Calu3 (cell line): ENCODE data around the gene FOSL1. TPM values are rescaled to one million over a fixed set of nuclear protein-coding genes. Genes with fewer than 3 reads are reported as not detected.

ENCODE experiments used
- BruUV-seq: library from RNA; stranded (reverse); fragments of 400-500 nt; replicated peaks from 2 replicates; lab custom pipeline; 2021; lab: Mats Ljungman, UMichigan
- CTCF ChIA-PET: fragments of 300-600 bp; sonication (Branson Sonifier 250); formaldehyde crosslinking; loops from one replicate; lab custom pipeline; 2022; ENCODE audit warnings: antibody characterized with exemption; lab: Charles Lee
- DNase-seq: peaks from one replicate; pipeline ENCODE4 v3.0.0; 2022
- H3K27ac Mint-ChIP-seq: one replicate; pipeline ENCODE4 v1.8.0; 2022; ENCODE audit warnings: mixed read lengths; ENCODE audit not compliant: unreplicated experiment
- H3K27me3 Mint-ChIP-seq: one replicate; pipeline ENCODE4 v1.8.0; 2022; ENCODE audit warnings: mixed read lengths; ENCODE audit not compliant: unreplicated experiment
- H3K36me3 Mint-ChIP-seq: one replicate; pipeline ENCODE4 v1.8.0; 2022; ENCODE audit warnings: mild to moderate bottlenecking, moderate library complexity, mixed read lengths; ENCODE audit not compliant: insufficient read depth, unreplicated experiment
- H3K4me1 Mint-ChIP-seq: one replicate; pipeline ENCODE4 v1.8.0; 2022; ENCODE audit warnings: mild to moderate bottlenecking, low read depth, mixed read lengths; ENCODE audit not compliant: unreplicated experiment
- H3K4me3 Mint-ChIP-seq: one replicate; pipeline ENCODE4 v1.8.0; 2022; ENCODE audit warnings: mild to moderate bottlenecking, low read depth, moderate library complexity, mixed read lengths; ENCODE audit not compliant: unreplicated experiment
- H3K9me3 Mint-ChIP-seq: one replicate; pipeline ENCODE4 v1.8.0; 2022; ENCODE audit warnings: low read depth, mixed read lengths; ENCODE audit not compliant: unreplicated experiment
- CTCF ChIP-seq: fragments of 200-600 bp; IDR thresholded peaks from one replicate; pipeline ENCODE4 v1.8.0; 2022; ENCODE audit warnings: antibody characterized with exemption; ENCODE audit not compliant: unreplicated experiment
- intact Hi-C: fragments of 100-400 bp; cut with micrococcal nuclease; formaldehyde crosslinking; loops from one replicate; pipeline ENCODE4 v1.10.0; 2022; ENCODE audit not compliant: unreplicated experiment
- total RNA-seq: library from RNA; stranded (reverse); gene quantifications from 2 replicates; pipeline ENCODE4 v1.2.3, GENCODE V29; 2022

Gene FOSL1
- total RNA-seq, 1 experiment from 2014 or later: 76.1 TPM

GRCh38 chr11:65852508-65853245 lies 47.5 kb downstream of the FOSL1 start:
- Mint-ChIP-seq H3K9me3 (no peaks in the 10 kb centered on the region), H3K4me3 (no peak overlapping the region), H3K27ac (peak overlapping the region; percentile 79), H3K36me3 (peaks cover 93% of the 10 kb centered on the region), H3K27me3 (no peaks in the 10 kb centered on the region), H3K4me1 (peaks cover 31% of the 10 kb centered on the region)
- no peak for DNase-seq
- CTCF ChIA-PET: interaction anchor here (0.6 to 1.0 kb wide), 3 partner anchors 38 to 714 kb away, joined by 3 to 4 read pairs (median 3); partner anchors contain the start of gene CCDC85B
- intact Hi-C loops: no loop called here
- TF ChIP-seq CTCF: no peak
- BruUV-seq: no TSS peak

GRCh38 chr11:65851811-65852507 lies 48.2 kb downstream of the FOSL1 start:
- TF ChIP-seq CTCF: no peak
- no peaks in the 10 kb centered on the region for H3K27me3 Mint-ChIP-seq
- peaks cover 31% of the 10 kb centered on the region for H3K4me1 Mint-ChIP-seq
- DNase-seq: no peak
- intact Hi-C loops: no loop called here
- H3K4me3 Mint-ChIP-seq: no peak overlapping the region
- peak overlapping the region; percentile 79 for H3K27ac Mint-ChIP-seq
- CTCF ChIA-PET: interaction anchor here (0.6 to 0.7 kb wide), 2 partner anchors 47 to 72 kb away, joined by 3 to 4 read pairs; no protein-coding TSS in a partner anchor
- H3K9me3 Mint-ChIP-seq: no peaks in the 10 kb centered on the region
- H3K36me3 Mint-ChIP-seq: peaks cover 88% of the 10 kb centered on the region
- BruUV-seq: no TSS peak

GRCh38 chr11:65851083-65851579 lies 49.1 kb downstream of the FOSL1 start:
- Mint-ChIP-seq H3K27ac (no peak overlapping the region), H3K4me1 (peaks cover 23% of the 10 kb centered on the region), H3K27me3 (no peaks in the 10 kb centered on the region), H3K36me3 (peaks cover 84% of the 10 kb centered on the region), H3K4me3 (no peak overlapping the region), H3K9me3 (no peaks in the 10 kb centered on the region)
- intact Hi-C loops: no loop called here
- peak; percentile 27 for TF ChIP-seq CTCF
- BruUV-seq: no TSS peak
- CTCF ChIA-PET: interaction anchor here (0.7 kb wide), 1 partner anchor 71 kb away, joined by 3 read pairs; no protein-coding TSS in a partner anchor
- no peak for DNase-seq

- no peaks in the 10 kb centered on the region for H3K27me3 Mint-ChIP-seq
- no peak overlapping the region for H3K4me3 Mint-ChIP-seq
- peaks cover 20% of the 10 kb centered on the region for H3K4me1 Mint-ChIP-seq
- DNase-seq: no peak
- BruUV-seq: no TSS peak
- CTCF ChIA-PET: interaction anchor here (2.3 kb wide), 1 partner anchor 9 kb away, joined by 6 read pairs; the partner anchor contains the start of gene MUS81
- H3K9me3 Mint-ChIP-seq: no peaks in the 10 kb centered on the region
- intact Hi-C loops: no loop called here
- H3K27ac Mint-ChIP-seq: no peak overlapping the region
- H3K36me3 Mint-ChIP-seq: peaks cover 80% of the 10 kb centered on the region
- TF ChIP-seq CTCF: no peak
Measured at GRCh38 chr11:65850217-65851082, 49.7 kb downstream of the FOSL1 start.
